ENCODE measurements around the gene RNU11.

Gene RNU11

GRCh38 chr1:28648474-28649198 lies at the start of gene RNU11:
Gene RNU11, plus strand, starts transcription at chr1:28648600.
- H3K4me3 ChIP-seq (ENCODE audit: low read depth, low read length) = peak within 1 kb of the TSS; percentile 69
- peak within 1 kb of the TSS; percentile 99 for H3K27ac ChIP-seq (ENCODE audit: low read depth, low read length)
- H3K27me3 ChIP-seq (ENCODE audit: control insufficient read depth, insufficient read depth, low read length) = no peaks in the 10 kb centered on the region
- peak within 1 kb of the TSS; percentile 96 for H3K9ac ChIP-seq (ENCODE audit: low read length)
- no peaks in the 10 kb centered on the region for H3K9me3 ChIP-seq (ENCODE audit: control insufficient read depth, insufficient read depth, low read depth, low read length)
- H3K36me3 ChIP-seq (ENCODE audit: control insufficient read depth, insufficient read depth, low read length) = no peaks in the 10 kb centered on the region
- peaks cover 5% of the 10 kb centered on the region for H3K4me1 ChIP-seq (ENCODE audit: control insufficient read depth, insufficient read depth, low read length)

- Histone ChIP-seq H3K27me3 (ENCODE audit: control insufficient read depth, insufficient read depth, low read length) (no peaks in the 10 kb centered on the region), H3K27ac (ENCODE audit: low read depth, low read length) (no peak overlapping the region; the same call in 1 of the 2 replicates)
Measured at GRCh38 chr1:28601696-28602095, 46.7 kb upstream of the RNU11 start.

GRCh38 chr1:28602536-28603439 lies 45.6 kb upstream of the RNU11 start:
- H3K36me3 ChIP-seq (ENCODE audit: control insufficient read depth, insufficient read depth, low read length) = peaks cover 45% of the 10 kb centered on the region
- H3K4me1 ChIP-seq (ENCODE audit: control insufficient read depth, insufficient read depth, low read length) = peaks cover 9% of the 10 kb centered on the region; the same call in 1 of the 2 replicates
- no peak overlapping the region for H3K4me3 ChIP-seq (ENCODE audit: low read depth, low read length)
- H3K9me3 ChIP-seq (ENCODE audit: control insufficient read depth, insufficient read depth, low read depth, low read length) = no peaks in the 10 kb centered on the region
- H3K27me3 ChIP-seq (ENCODE audit: control insufficient read depth, insufficient read depth, low read length) = no peaks in the 10 kb centered on the region
- no peak overlapping the region for H3K9ac ChIP-seq (ENCODE audit: low read length)
- H3K27ac ChIP-seq (ENCODE audit: low read depth, low read length) = peak overlapping the region; percentile 7; the same call in 1 of the 2 replicates

More at GRCh38 chr1:28601696-28602095, 46.7 kb upstream of the RNU11 start:
- peaks cover 36% of the 10 kb centered on the region for H3K36me3 ChIP-seq (ENCODE audit: control insufficient read depth, insufficient read depth, low read length)
- H3K4me3 ChIP-seq (ENCODE audit: low read depth, low read length) = no peak overlapping the region
- no peaks in the 10 kb centered on the region for H3K9me3 ChIP-seq (ENCODE audit: control insufficient read depth, insufficient read depth, low read depth, low read length)
- no peak overlapping the region for H3K9ac ChIP-seq (ENCODE audit: low read length)
- H3K4me1 ChIP-seq (ENCODE audit: control insufficient read depth, insufficient read depth, low read length) = peaks cover 9% of the 10 kb centered on the region; the same call in 1 of the 2 replicates

GRCh38 chr1:28604411-28604810 lies 44.0 kb upstream of the RNU11 start:
- Histone ChIP-seq H3K9ac (ENCODE audit: low read length) (no peak overlapping the region), H3K9me3 (ENCODE audit: control insufficient read depth, insufficient read depth, low read depth, low read length) (no peaks in the 10 kb centered on the region), H3K36me3 (ENCODE audit: control insufficient read depth, insufficient read depth, low read length) (peaks cover 45% of the 10 kb centered on the region)

GRCh38 chr1:28604962-28605361 lies 43.4 kb upstream of the RNU11 start:
- no peaks in the 10 kb centered on the region for H3K27me3 ChIP-seq (ENCODE audit: control insufficient read depth, insufficient read depth, low read length)
- H3K4me3 ChIP-seq (ENCODE audit: low read depth, low read length) = no peak overlapping the region
- no peaks in the 10 kb centered on the region for H3K9me3 ChIP-seq (ENCODE audit: control insufficient read depth, insufficient read depth, low read depth, low read length)
- peaks cover 5% of the 10 kb centered on the region; the same call in 1 of the 2 replicates for H3K4me1 ChIP-seq (ENCODE audit: control insufficient read depth, insufficient read depth, low read length)
- H3K27ac ChIP-seq (ENCODE audit: low read depth, low read length) = no peak overlapping the region
- H3K9ac ChIP-seq (ENCODE audit: low read length) = no peak overlapping the region
- H3K36me3 ChIP-seq (ENCODE audit: control insufficient read depth, insufficient read depth, low read length) = peaks cover 50% of the 10 kb centered on the region

More at GRCh38 chr1:28604411-28604810, 44.0 kb upstream of the RNU11 start:
- no peak overlapping the region for H3K27ac ChIP-seq (ENCODE audit: low read depth, low read length)
- no peaks in the 10 kb centered on the region for H3K27me3 ChIP-seq (ENCODE audit: control insufficient read depth, insufficient read depth, low read length)
- peaks cover 5% of the 10 kb centered on the region; the same call in 1 of the 2 replicates for H3K4me1 ChIP-seq (ENCODE audit: control insufficient read depth, insufficient read depth, low read length)
- no peak overlapping the region for H3K4me3 ChIP-seq (ENCODE audit: low read depth, low read length)

GRCh38 chr1:28606771-28607170 lies 41.6 kb upstream of the RNU11 start:
- Histone ChIP-seq H3K36me3 (ENCODE audit: control insufficient read depth, insufficient read depth, low read length) (peaks cover 65% of the 10 kb centered on the region), H3K9me3 (ENCODE audit: control insufficient read depth, insufficient read depth, low read depth, low read length) (no peaks in the 10 kb centered on the region), H3K27me3 (ENCODE audit: control insufficient read depth, insufficient read depth, low read length) (no peaks in the 10 kb centered on the region), H3K9ac (ENCODE audit: low read length) (no peak overlapping the region), H3K4me3 (ENCODE audit: low read depth, low read length) (no peak overlapping the region), H3K4me1 (ENCODE audit: control insufficient read depth, insufficient read depth, low read length) (peaks cover 5% of the 10 kb centered on the region; the same call in 1 of the 2 replicates), H3K27ac (ENCODE audit: low read depth, low read length) (no peak overlapping the region)

GRCh38 chr1:28613175-28613574 lies 35.2 kb upstream of the RNU11 start:
- no peak overlapping the region for H3K4me3 ChIP-seq (ENCODE audit: low read depth, low read length)
- no peaks in the 10 kb centered on the region for H3K9me3 ChIP-seq (ENCODE audit: control insufficient read depth, insufficient read depth, low read depth, low read length)
- no peaks in the 10 kb centered on the region for H3K27me3 ChIP-seq (ENCODE audit: control insufficient read depth, insufficient read depth, low read length)
- H3K4me1 ChIP-seq (ENCODE audit: control insufficient read depth, insufficient read depth, low read length) = no peaks in the 10 kb centered on the region
- H3K36me3 ChIP-seq (ENCODE audit: control insufficient read depth, insufficient read depth, low read length) = peaks cover 59% of the 10 kb centered on the region
- H3K9ac ChIP-seq (ENCODE audit: low read length) = peak overlapping the region; percentile 22
- no peak overlapping the region for H3K27ac ChIP-seq (ENCODE audit: low read depth, low read length)

- no peak overlapping the region for H3K4me3 ChIP-seq (ENCODE audit: low read depth, low read length)
- no peak overlapping the region for H3K9ac ChIP-seq (ENCODE audit: low read length)
- no peaks in the 10 kb centered on the region for H3K36me3 ChIP-seq (ENCODE audit: control insufficient read depth, insufficient read depth, low read length)
- no peaks in the 10 kb centered on the region for H3K27me3 ChIP-seq (ENCODE audit: control insufficient read depth, insufficient read depth, low read length)
- H3K27ac ChIP-seq (ENCODE audit: low read depth, low read length) = no peak overlapping the region
- no peaks in the 10 kb centered on the region for H3K4me1 ChIP-seq (ENCODE audit: control insufficient read depth, insufficient read depth, low read length)
- no peaks in the 10 kb centered on the region for H3K9me3 ChIP-seq (ENCODE audit: control insufficient read depth, insufficient read depth, low read depth, low read length)
Measured at GRCh38 chr1:28631713-28632112, 16.7 kb upstream of the RNU11 start.

GRCh38 chr1:28632560-28632959 lies 15.8 kb upstream of the RNU11 start:
- no peak overlapping the region for H3K27ac ChIP-seq (ENCODE audit: low read depth, low read length)
- H3K4me1 ChIP-seq (ENCODE audit: control insufficient read depth, insufficient read depth, low read length) = no peaks in the 10 kb centered on the region

GRCh38 chr1:28640766-28641165 lies 7.6 kb upstream of the RNU11 start:
- H3K9ac ChIP-seq (ENCODE audit: low read length) = no peak overlapping the region

More at GRCh38 chr1:28632560-28632959, 15.8 kb upstream of the RNU11 start:
- Histone ChIP-seq H3K4me3 (ENCODE audit: low read depth, low read length) (no peak overlapping the region), H3K9ac (ENCODE audit: low read length) (no peak overlapping the region), H3K27me3 (ENCODE audit: control insufficient read depth, insufficient read depth, low read length) (no peaks in the 10 kb centered on the region), H3K9me3 (ENCODE audit: control insufficient read depth, insufficient read depth, low read depth, low read length) (no peaks in the 10 kb centered on the region), H3K36me3 (ENCODE audit: control insufficient read depth, insufficient read depth, low read length) (no peaks in the 10 kb centered on the region)

More at GRCh38 chr1:28640766-28641165, 7.6 kb upstream of the RNU11 start:
- Histone ChIP-seq H3K36me3 (ENCODE audit: control insufficient read depth, insufficient read depth, low read length) (no peaks in the 10 kb centered on the region), H3K4me3 (ENCODE audit: low read depth, low read length) (no peak overlapping the region), H3K27me3 (ENCODE audit: control insufficient read depth, insufficient read depth, low read length) (no peaks in the 10 kb centered on the region), H3K9me3 (ENCODE audit: control insufficient read depth, insufficient read depth, low read depth, low read length) (no peaks in the 10 kb centered on the region), H3K27ac (ENCODE audit: low read depth, low read length) (no peak overlapping the region), H3K4me1 (ENCODE audit: control insufficient read depth, insufficient read depth, low read length) (peaks cover 4% of the 10 kb centered on the region; the same call in 1 of the 2 replicates)

Data from HUES6 (cell line).